Stimulated activated CD4-positive, alpha-beta T cell treated with anti-CD3 and anti-CD28 coated beads, Interleukin-12 subunit alpha, Interleukin-12 subunit beta, amount 100 ng/mL, for 24 hours (primary cell): ENCODE measurements around the gene LAMA3.
"Not testable (repeated sequence)": the region's sequence is repeated elsewhere in the genome, so short reads cannot be mapped to it uniquely, and the experiment has no call there.

Source experiments
- DNase-seq, 2 experiments: peaks; one replicate each; pipeline ENCODE4 v3.0.0-alpha.2; 2020; ENCODE audit warnings: low read depth in 2 of 2

LAMA3 gene

DNA sequence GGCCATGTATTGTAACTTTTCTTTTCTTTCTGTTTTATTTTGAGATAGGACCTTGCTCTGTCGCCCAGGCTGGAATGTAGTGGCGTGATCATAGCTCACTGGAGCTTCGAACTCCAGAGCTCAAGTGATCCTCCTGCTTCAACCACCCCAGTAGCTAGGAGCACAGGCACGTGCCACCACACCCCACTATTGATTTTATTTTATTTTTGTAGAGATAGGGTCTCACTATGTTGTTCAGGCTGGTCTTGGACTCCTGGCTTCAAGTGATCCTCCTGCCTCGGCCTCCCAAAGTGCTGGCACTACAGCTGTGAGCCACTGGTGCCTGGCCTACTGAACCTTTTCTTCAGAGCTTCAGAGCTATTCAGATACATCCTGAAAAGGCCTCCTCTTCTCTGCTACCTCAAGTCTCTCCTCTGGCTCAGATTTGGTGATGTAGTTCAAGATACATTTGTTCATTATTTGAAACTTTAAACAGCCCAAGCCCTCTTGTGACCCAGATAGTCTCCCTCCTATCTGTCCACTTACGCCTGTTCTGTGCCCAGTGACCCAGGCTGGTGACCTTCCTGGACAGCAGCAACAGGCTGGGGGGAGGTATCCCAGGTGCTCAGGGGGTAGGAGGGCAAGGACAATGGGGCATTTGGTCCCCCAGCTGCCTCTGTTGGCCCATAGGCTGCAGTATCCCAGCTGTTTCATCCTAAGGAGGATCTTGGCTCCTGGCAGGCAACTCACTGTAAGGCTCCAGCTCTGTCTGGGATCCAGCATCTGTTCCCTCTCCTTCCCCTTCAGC is 38.6 kb downstream of the LAMA3 start:
- DNase-seq: no peak

DNA sequence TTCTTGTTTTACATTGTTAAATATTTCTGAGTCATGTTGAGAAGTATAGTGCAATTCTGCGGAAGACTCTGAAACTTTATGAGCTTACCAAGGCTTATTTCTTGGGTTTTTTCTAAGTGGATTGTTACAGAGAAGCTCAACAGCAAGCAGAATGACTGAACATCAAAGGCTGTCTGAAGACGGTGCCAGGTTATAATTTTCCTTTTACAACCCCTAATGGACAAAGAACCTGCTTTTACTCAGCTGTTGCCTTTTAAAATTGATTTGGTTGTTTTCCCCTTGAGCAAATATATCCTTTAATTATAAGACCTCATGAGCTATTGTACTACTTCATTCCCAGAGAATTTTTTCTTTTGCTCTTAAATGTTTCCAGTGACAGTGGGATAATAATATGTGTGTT is 41.6 kb downstream of the LAMA3 start:
- no peak for DNase-seq

DNA sequence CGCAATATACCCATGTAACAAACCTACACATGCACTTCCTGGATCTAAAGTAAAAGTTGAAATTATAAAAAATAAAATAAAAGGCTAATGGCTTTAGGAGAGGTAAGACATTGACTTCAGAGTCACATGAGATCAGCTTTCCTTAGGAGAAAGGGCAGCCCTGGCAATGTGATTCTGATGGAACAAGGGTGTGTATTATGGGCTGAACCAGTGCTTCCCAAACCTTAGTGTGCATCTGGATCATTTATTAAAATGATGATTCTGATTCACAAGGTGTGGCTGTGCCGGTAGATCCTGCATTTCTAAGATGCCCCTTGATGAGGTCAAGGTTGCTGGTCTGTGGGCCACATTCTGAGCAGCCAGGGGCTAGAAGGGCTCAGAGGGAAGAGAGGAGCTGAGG is 42.6 kb downstream of the LAMA3 start:
- DNase-seq: no peak

DNA sequence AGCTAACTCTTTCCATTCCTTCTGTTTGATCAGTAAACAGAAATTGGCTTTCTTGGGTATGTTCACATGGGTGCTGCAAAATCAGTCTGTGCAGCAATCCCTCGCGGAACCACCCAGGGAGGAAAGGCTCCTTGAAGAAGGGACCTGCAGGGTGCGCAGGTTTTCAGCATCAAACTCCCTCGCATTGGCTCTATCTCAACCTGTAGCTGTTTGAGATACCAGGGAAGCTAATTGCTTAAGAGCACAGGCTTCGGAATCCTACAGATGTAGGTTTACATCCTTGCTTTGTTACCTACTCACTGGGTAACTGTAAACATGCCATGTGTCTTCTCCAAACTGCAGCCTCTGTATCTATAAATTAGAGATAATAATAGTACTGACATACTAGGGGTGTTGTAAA is 43.2 kb downstream of the LAMA3 start:
- no peak for DNase-seq

DNA sequence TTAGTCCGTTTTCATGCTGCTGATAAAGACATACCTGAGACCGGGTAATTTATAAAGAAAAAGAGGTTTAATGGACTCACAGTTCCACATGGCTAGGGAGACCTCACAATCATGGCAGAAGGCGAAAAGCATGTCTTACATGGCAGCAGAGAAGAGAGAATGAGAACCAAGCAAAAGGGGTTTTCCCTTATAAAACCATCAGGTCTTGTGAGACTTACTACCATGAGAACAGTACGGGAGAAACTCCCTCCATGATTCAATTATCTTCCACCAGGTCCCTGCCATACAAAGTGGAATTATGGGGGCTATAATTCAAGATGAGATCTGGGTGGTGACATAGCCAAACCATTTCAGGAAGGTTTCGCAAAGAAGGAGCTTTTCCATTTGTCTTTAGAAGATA is 44.0 kb downstream of the LAMA3 start:
- not testable (repeated sequence) for DNase-seq

DNA sequence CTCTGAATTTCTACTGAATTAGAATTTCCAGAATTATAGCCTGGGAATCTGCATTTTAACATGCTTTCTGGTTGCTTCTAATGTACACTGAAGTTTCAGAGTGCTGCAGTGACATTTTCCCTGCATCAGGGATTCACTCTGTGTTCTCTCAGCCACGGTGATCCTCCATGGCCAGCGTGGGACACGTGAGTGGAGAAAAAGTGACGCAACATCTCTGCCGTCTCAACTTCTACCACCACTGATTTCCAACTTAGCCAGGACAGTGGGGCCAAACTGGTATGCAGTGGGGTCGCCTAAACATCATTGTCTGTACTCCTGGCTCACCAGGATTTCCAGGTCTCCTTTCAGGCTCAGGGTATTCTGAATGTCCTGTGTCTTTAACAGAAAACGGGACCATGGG is 44.6 kb downstream of the LAMA3 start:
- DNase-seq: no peak

DNA sequence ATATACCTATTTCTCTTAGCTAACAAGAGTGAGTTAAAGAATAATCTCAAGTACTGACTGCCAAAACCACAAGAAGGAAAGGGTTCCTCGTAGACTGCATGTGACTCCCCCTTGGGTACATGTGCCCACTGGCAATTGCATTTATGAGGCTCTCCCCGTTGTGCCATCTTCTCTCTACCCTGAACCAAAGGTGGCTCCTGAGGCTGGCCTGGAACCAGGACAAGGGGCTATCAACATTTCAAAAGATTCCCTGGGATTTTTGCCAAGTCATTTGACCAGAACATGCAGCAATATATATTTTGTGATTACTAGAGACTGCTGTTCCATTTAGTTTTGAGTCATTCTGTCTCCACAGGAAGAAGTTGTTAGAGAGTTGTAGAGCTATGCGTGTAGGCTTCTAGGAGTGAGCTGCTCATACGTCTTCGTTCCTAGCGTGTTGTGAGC is 45.8 kb downstream of the LAMA3 start:
- no peak for DNase-seq

DNA sequence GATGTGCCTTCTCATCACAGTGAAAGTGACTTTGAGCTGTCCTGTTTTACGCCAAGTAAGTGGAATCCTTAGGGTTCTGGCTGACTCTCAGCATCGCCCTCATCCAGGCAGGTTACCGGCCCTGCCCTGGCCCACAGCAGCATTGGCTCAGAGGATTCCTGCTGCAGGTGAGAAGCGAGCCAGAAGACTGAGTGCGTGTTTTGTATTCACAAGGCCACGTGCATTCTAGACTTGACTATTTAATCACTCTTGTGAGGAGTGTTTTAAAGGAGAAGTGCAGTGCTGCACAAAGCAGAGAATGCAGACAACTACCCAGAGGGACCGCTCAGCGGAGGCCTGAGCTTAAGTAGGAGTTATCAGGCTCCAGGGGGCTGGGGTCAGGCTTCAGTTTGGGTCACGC is 48.3 kb downstream of the LAMA3 start:
- no peak for DNase-seq

DNA sequence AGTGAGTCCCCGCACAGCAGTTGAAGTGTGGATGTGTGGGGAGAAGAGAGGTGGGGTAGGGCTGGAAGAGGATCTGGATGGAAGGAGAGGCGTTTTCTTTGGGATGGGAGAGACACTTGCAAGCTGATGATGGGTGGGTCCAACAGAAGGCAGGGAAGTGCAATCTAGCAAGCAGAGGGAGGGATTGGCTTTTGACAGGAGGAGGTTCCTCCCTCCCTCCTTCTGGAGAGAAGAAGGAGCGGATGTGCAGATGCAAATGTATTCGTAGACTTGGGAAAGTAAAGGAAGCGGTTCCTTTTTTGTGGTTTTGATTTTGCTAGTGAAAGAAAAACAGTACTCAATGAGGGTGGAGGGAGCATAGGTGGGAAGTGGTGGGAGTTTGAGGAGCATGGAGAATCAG is 48.9 kb downstream of the LAMA3 start:
- DNase-seq: no peak

DNA sequence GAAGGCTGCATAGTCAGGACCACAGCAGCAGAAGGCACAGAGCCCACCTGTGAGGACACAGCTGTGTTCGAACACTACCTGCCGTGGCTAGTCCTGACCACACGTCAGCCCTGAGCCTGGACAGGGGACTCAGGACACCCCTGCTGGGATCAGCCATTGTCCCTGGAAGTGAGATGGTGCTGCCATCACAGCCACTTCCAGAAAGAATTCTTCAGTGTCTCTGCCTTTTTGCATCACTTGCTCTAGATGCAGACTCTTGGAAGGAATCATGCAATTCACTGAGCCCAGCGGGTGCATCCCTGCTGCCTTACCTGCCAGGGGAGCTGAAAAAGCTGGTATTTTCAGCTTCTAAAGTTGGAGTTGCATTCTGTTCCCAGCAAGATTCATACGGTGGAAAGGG is 49.3 kb downstream of the LAMA3 start:
- no peak for DNase-seq

DNA sequence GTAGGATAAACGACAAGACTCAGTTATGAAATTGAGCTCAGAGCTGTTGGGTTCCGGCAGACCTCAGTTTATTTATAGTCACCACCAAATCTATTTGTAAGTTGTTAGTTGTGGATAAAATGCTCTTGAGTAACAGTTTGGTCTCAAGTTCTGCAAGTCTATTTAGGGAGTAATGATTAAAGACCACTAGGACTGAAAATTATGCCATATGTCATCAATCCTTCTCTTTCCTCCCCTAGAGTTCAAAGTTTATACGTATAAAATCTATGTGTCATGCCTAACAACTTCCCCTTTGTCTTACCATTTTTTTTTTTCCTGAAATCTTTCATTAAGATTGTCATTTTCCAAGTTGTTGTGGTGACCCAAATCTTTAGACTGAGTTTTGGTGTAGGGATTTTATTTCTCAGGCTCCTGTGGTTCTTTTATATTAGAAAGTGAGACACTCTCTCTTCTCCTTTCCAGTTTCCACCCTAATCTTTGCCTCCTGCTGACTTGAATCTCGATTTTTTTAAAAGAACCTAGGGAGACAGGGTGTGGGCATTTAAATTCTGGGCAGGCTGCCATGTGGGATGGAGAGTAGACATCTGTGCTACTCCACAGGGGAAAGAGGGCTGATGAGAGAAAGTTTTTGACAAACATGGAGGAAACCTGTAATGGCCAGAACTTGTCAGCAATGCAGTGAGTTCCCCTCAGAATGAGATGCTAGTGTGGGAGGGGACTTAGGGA is 51.0 kb downstream of the LAMA3 start:
- no peak for DNase-seq

DNA sequence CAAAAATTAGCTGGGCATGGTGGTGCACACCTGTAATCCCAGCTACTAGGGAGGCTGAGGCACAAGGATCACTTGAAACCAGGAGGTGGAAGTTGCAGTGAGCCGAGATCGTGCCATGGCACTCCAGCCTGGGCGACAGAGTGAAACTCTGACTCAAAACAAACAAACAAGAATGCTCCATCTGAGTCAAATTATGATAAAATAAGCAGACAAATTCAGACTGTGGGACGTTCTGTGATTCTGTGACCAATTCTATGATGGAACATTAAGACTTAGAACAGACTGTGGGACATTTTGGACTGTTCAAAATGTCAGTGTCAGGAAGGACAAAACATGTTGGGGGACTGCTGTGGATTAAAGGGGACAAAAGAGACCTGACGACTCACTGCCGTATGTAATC is 52.7 kb downstream of the LAMA3 start:
- DNase-seq: not testable (repeated sequence)

DNA sequence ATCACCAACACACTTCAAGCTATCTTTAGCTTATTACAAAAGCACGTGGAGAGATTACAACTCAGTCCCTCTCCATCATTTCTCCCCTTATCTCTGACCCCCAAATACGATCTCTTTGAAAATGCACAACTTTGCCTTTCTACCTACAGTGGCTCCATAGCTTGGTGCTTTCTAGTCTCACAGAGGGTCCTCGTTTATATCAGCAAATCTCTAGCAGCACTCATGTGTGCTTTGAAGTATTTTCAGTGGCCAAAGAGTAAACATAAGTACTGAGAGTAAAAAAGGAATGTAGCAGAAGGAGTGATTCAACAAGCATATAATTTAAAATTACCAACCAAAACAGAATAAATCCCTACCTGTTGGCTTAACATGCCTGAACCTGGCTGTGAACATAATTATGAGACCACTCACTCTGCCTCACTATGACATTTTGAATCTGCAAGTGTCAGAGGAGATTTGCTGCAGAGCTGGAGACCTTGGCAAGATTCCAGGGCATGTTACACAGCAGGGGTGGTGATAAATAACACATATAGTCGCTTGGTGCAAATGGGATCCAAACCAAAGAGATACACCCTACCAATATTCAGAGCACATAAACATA is 54.6 kb downstream of the LAMA3 start:
- DNase-seq: no peak

DNA sequence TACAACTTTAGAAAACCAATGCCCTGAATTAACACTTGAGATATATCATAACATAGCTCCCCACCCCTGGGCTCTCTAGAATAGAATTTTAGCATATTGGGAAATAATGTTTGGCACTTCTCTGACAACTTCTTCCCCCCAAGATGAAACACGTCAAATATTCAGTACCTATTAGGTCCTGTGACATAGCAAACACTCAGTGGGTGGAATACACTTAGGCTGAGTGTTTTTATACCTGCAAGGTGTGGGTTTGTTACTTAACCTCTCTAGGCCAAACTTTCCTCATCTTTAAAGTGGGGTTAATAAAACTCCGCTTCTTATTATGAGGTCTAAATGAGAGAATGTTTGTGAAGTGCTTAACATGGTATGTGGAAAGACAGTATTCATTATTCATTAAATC is 56.1 kb downstream of the LAMA3 start:
- DNase-seq: no peak

DNA sequence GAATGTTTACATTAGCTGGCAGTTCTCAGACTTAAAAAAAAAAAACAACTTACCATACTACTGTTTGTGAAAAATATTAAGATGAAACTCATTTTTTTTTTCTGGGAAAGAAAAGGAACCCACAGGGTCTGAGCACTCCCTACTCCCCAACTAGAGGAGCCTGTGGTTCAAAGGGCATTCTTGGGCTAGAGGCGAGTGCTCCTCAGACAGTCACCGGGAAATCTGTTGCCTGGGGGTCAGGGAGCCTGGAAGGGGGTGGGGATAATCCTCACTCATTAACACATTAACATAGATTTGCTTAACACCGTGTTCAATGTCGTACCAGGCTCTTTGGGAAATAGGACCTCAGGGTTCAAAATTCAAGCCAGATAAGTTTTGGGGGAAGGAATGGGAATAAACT is 57.6 kb downstream of the LAMA3 start:
- no peak for DNase-seq

DNA sequence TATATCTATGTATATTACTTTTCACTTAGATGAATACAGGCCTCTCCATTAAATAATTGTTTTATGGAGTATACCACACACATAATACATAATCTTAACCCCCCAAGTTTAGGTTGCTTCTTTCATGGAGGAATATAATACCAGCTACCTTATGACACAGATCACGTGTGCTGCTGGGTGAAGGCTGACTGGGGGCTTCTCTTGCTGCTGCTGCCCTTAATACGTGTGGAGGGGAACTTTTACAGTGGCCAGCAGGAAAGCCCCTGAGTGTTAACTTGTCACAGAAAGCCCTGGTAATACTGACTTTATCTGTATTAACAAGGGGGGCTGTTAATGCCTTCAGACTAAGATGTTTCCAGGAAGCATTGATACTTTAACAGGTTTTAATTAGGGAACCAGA is 63.1 kb downstream of the LAMA3 start:
- no peak for DNase-seq

DNA sequence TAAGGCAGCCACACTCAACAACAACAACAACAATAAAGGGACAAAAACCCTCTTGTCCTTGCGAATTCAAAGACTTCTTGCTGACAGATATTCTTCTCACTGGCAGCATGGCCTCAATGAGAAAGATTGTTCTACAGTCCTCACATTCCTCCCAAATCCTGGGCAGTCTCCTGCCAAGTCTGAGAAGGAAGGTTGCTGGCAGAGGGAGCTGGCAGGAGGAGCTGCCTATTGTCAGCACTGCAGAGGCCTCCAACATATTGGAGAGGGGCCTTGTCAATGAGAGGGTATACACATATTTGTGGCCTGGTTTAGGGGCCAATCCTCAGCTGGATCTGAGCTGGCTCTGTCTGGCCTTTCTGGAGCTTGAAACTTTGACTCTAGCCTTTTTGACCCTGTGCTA is 63.5 kb downstream of the LAMA3 start:
- no peak for DNase-seq

DNA sequence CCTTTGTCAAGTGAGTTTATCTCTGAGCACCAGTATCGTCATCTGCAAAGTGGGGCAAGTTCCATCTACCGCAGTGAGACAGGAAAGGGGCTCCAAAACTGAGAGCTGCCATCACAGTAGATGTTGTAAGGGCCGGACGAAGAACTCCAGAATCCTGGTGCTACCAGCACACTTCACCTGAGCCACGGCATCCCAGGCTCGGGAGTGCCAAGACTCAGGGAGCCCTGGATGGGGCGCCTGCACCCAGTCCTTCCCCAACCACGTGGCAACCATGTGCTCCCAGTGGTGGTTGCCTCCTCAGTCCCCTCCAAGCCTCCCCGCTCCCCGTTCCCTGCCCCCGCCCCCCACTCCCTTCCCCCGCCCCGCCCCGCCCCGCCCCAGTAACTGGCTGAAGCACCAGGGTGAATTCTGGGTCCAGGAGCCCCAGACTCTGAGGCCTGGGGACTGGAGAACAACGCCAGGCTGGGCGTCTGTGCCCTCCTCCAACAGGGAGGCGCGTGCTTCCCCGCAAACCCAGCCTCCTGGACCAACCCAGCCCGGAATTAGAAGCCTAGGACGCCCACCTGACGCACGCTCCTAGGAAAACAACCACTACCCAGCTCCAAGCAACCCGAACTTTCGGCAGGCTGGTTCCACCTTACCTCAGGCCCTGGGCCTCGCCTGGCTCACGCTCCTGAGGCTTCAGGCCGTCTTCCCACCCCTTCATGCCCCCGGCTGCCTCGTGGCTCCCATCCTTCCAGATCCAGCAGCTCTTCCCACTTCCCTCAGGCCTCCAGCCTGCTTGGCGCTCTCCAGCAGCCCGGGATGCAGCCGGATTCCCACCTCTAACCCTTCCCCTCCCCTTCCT is 67.6 kb downstream of the LAMA3 start:
- no peak for DNase-seq

DNA sequence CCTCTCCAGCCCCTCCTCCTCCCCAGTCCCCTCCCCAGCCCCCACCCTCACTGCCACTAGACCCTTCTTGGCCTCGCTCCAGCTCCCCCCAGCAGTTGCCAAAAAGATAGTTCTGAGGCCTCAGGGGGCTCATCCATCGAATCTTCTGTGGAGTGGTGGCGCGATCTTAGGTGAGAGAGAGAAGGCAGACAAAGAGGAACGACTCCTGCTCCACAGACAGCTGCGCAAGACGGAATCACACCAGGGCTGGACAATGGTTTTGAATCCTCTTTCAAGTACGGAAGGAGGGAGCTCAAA is 68.1 kb downstream of the LAMA3 start:
- DNase-seq: no peak

DNA sequence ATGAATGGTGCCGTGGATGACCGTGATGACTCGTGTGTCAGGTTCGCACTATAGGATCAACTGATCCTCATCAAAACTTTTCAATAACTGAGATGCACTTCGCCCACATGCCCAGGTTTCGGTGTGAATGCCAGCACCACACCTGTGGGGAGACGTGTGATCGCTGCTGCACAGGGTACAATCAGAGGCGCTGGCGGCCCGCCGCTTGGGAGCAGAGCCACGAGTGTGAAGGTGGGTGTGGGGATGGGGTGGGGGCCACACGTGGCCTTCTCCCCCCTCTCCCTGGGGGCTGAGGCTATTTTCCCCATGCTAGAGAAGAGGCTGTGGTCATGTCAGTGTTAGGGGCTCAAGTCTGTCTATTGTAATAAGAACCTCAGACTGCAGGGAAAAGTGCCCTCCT is 69.0 kb downstream of the LAMA3 start:
- DNase-seq: no peak

DNA sequence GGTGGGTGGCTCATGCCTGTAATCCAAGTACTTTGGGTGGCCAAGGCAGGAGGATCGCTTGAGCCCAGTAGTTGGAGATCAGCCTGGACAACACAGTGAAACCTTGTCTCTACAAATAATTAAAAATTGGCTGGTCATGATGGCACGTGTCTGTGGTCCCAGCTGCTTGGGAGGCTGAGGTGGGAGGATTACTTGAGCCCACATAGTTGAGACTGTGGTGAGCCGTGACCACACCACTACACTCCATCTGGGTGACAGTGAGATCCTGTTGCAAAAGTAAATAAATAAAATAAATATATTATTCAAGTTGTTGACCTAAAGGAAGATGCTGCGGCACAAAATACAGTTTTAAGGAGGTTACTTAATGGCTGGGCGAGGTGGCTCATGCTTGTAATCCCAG is 72.7 kb downstream of the LAMA3 start:
- no peak for DNase-seq

DNA sequence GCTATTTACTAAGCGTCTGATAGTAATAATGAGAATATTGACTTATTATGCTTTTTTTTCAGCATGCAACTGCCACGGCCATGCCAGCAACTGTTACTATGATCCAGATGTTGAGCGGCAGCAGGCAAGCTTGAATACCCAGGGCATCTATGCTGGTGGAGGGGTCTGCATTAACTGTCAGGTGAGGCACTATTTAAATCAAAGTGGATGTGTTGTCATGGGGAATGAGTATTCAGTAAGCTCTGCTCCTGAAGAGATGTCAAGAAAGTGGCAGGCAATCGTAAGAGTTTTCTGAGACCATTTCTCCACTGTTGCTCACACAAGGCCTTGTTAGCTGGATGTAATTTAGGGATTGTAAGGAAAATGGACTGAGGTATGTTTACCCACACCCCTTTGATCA is 74.1 kb downstream of the LAMA3 start:
- no peak for DNase-seq
